Liver (tissue), 2 donors: ENCODE results near the gene OR2V1.

ENCODE experiments used
- EGR1 ChIP-seq, 2 donors: IDR thresholded peaks; 2 replicates each; pipeline ENCODE4 v1.6.1; 2016 to 2018; ENCODE audit warnings: antibody characterized with exemption in 2 of 2, low read depth in 2 of 2
- ZBTB33 ChIP-seq: IDR thresholded peaks from 2 replicates; pipeline ENCODE4 v1.6.1; 2016; ENCODE audit warnings: antibody characterized with exemption
- TF ChIP-seq, protein P1 (sequence below): IDR thresholded peaks from 2 replicates; pipeline ENCODE4 v1.6.1; 2016; ENCODE audit warnings: antibody characterized with exemption
- donor health status: healthy.

DNA sequence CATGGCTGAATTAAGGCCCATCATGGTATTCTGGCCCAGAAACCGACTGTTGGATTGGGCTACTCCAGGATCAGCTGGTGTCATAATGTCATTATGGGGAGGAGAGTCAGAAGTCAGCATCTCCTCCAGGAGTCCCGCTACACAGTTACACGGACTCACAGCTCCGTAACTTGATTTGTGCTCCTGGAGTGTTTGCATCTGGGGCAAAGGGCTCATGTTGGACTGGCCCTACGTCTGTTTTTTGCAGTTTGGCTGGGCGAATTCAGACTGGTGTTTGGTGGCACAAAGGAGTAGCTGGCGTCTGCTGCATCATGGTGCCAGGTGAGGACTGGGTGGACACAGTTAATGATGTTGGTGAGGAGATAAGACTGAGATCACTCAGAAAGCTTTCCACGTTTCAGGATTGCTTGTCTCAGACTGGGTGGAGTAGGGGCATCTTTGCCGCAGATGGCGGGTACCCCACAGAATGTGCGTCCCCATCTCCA lies 31.3 kb downstream of the OR2V1 start:
- TF ChIP-seq, protein P1, sequence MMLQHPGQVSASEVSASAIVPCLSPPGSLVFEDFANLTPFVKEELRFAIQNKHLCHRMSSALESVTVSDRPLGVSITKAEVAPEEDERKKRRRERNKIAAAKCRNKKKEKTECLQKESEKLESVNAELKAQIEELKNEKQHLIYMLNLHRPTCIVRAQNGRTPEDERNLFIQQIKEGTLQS = no peak
- no peak for TF ChIP-seq ZBTB33
- no peak for TF ChIP-seq EGR1 (IDR thresholded peaks at IDR 0.05; ENCODE audit: low read depth in 2 of 2)
